Stimulated activated CD4-positive, alpha-beta T cell treated with anti-CD3 and anti-CD28 coated beads, TNF-alpha, amount 100 ng/mL, for 48 hours (primary cell): ENCODE results near the gene SYNRG.
"Not testable (repeated sequence)": the region's sequence is repeated elsewhere in the genome, so short reads cannot be mapped to it uniquely, and the experiment has no call there.

Experiments
- DNase-seq, 3 donors: peaks; one replicate each; pipeline ENCODE4 v3.0.0-alpha.2; 2020; ENCODE audit warnings: low read depth in 3 of 3

SYNRG gene

DNA sequence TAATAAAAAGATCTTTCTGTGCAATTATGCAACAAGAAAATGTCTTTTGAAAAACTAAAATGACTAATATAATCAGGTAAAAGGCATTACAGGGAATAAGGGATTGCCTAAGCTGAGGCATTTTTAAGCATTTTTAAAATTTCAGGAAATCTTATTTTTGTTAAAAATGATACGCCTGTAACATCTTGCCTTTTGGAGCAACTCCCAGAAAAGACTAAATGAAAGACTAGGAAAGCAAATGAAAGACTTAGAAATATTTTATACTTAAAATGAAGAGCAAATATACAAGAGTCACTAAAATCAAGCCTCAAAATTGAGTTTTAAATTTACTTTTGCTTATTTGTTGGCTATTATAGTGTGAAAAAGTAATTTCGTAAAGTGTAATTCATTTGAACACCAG is 63.7 kb downstream of the SYNRG start:
- DNase-seq, result no peak

DNA sequence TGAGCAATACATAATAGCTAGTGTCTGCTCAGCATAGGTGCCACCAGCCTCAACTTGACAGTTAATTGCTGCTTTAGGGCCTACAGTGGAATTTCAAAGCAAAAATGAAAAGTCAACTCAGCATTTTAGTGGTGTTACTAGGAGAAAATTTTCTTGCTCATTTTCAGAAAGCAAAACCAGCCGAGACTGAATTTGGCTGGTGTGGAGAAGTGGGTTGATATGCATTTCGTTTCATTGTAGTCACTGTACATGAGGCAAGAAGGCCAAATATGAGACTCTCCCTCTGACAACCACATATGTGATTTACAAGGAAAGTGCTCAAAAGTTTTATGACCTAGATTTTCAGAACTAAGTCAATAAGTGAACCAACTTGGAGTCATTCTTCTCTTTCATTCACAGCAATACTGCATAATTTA is 65.6 kb downstream of the SYNRG start:
- DNase-seq, result no peak

GRCh38 chr17:37541880-37542660 is 67.1 kb downstream of the SYNRG start:
- no peak for DNase-seq

DNA sequence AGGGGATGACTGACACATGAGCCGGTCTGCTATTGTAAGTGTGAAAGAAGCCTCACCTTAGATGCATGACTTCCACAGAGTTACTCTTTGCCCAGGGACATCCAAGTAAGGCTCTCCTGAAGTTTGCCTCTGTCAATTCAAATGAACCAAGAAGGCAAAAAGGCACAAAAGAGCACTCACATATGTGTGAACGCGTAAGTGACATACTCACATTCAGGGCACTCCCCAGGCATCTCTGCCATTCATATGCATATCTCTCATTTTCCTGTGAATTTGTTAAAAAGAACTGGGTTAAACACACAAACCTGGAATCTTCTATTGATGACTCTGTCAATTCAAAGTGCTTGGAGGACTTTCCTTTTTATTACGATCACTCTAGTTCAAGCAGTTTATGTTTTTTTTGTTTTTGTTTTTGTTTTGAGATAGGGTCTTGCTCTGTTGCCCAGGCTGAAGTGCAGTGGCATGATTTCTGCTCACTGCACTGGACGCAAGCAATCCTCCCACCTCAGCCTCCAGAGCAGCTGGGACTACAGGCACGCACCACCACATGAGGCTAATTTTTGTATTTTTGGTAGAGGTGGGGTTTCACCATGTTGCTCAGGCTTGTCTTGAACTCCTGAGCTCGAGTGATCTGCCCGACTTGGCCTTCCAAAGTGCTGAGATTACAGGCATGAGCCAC is 70.1 kb downstream of the SYNRG start:
- no peak for DNase-seq

DNA sequence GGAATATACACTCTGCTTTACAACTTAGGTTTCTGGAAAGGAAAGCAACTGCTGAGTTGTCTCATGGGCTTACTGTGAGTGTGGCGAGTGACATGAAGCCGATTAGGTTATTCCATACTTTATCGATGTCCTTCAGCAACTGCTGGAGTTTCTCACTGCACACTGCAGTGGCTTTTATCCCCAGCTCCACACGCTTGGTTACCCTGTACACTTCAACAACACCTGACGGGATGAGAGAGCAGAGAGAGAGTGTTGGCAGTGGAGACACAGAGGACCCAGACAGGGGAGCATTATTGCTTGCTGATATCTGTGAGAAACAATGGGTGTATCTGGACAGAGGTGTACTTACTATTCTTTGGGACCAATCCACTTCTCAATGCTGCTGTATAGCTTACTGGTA is 73.3 kb downstream of the SYNRG start:
- DNase-seq, result no peak

GRCh38 chr17:37532756-37533155 is 76.5 kb downstream of the SYNRG start:
- no peak for DNase-seq

DNA sequence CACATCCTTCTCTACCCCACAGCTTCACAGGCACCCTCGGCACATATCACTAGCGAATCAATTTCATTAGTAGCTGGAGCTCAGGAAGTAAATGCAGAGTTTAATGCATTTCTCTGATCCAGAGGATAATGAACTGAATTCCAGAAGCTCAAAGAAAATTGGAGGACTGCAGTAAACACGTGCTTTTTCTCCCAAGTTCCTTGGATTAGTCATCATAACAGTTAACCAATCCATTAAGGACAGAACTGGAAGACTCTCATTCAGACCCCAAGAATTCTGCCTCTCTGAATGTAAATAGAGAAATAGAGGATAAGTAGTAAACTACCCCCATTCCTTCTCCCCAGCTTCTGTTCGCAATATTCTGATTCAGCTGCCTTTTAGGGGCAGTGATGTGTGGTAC is 78.8 kb downstream of the SYNRG start:
- DNase-seq, result no peak

GRCh38 chr17:37527249-37527851 is 81.9 kb downstream of the SYNRG start:
- DNase-seq, result no peak

- no peak for DNase-seq
Observed at GRCh38 chr17:37523715-37524219, 85.5 kb downstream of the SYNRG start.

DNA sequence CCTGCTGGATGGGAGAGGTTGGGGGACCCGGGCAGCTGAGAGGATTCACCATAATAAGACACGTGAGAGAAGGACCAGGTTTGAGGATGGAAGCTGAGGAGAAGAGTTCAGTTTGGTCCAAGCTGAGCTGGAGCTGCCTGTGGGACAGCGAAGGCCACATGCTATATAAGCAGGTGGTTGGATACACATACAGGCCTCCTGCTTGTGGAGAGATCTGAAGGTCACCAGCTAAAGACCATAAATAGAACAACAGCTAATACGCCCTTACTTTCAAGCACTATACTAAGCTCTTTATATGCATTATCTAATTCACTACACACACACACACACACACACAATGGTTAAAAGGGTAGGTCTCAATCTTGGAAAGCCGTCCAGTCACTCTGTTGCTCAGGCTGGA is 87.4 kb downstream of the SYNRG start:
- DNase-seq, result no peak

DNA sequence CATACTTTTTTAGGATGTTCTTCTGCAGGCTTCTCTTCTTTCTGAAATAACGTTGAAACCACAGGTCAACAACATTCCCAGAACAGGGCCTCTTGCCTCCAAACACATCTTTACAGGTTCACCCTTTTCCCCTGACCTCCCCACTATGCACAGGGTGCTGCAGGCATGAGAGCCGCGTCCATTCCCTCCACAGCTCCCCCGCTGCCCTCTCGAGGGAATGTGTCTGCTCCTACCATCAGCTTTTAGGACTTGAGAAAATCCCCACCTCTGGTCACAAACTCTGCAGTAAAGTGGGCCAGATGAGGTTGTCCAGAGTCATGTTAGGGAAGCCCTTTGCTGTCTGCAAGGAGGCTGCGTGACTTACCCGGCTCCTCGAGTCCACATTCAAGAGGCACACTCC is 89.0 kb downstream of the SYNRG start:
- no peak for DNase-seq

DNA sequence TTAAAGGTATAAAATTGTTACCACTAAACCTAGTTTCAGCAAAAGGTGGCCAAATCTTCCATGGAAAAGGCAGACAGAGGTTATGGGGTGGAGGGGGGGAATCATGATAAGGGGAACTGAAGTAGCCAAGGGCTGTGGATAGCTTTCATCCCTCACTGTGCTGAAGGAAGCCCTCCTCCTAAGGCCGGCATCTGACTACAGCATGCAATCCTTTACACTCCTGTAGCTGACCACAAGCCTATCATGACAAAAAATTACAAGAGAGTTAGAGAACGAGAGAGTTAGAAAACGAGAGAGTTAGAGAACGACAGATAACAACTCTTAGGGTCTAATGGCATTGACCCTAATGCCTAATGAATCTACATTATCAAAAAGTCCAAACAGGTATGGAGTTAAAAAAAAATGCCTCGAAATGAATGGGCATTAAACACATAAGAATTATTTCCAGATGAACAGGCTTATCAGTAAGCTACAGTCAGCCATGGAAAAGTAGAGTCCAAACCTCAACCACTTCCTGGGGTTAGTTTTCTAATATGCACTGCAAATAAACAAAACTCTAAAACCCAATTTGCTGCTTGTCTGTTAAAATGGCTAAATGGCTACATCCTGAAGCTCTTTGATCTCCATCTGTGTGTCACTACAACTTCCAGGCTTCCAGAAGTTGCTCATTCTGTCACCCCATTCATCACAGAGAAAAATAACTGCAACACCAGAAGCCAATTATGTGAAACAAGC is 89.8 kb downstream of the SYNRG start:
- DNase-seq, result no peak

DNA sequence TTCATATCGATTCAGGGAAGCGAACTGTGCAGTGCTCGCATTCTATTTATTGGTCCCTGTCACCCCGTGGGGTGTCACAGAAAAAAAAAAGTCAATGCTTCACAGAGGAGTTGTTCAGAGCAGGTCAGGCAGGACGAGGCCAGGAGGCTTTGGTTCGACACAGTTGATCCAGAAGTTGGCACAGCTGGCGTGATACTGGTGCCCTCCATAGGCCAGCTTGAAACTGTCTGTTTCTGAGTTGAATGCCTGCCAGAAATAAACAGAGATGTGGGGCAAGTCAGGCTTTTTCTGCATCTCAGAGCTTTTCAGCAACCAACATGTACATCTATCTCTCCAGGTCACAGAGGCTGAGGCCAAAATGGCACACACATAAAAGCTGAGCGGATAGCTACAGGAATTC is 90.4 kb downstream of the SYNRG start:
- no peak for DNase-seq

DNA sequence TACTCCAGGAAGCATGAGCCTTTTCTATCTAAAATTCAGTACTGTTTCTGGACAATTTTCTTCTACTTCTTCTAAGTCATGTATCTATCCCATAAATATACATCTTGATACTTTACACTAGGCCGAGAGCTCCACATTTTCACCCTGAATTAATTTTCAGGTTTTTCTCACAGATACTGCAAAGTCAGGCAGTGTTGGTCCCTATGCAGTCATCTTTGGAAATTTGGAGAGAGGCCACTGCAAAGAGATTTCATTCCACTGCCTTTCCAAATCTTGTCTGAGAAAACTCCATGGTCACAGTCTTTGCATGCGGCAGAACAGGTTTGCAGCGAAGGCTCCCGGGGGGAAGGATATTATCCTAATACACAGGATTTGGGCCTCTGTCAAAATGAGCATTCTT is 91.3 kb downstream of the SYNRG start:
- no peak for DNase-seq

DNA sequence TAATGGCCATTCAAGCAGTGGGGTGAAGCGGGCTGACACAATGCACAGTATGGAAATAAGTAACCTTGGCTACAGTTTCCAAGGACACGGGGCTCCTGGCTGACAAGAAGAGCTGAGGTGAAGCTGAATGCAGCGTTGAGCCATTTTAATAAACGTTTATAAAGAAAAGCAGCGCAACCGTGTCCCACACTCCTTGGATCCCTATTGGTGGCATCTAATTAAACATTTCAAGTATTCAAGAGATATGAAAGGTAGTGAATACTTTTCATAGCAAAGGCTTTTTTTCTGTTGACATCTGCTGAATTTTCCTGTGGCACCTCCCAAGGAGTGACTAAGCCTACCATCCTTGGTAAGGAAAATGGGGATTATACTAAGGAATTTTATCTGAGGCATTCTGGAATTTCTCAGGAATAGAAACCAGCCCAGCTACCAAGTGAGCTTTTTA is 93.1 kb downstream of the SYNRG start:
- DNase-seq, result no peak

DNA sequence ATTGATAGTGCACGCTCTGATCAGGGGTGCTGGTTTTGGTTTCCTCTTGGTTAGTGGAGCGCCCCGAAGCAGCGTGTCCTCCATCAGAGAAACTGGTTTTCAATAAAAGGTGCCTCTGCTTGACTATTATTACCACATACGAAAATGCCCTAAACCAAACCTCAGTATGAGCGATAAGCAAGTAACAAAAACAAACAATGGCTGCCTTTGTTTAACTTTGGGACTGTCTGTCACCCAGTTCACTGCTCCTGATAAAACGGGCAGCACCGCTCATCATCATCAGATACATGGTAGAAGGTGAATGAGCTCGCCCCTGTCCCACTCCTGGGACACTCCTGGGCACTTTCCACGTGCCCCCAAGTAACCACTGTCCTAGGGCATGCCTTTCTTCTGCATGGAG is 95.5 kb downstream of the SYNRG start:
- DNase-seq, result no peak

GRCh38 chr17:37512442-37513068 is 96.7 kb downstream of the SYNRG start:
- DNase-seq, result no peak

- not testable (repeated sequence) for DNase-seq
Observed at GRCh38 chr17:37511642-37512041, 97.6 kb downstream of the SYNRG start.

- no peak for DNase-seq
Observed at GRCh38 chr17:37510056-37510455, 99.2 kb downstream of the SYNRG start.

DNA sequence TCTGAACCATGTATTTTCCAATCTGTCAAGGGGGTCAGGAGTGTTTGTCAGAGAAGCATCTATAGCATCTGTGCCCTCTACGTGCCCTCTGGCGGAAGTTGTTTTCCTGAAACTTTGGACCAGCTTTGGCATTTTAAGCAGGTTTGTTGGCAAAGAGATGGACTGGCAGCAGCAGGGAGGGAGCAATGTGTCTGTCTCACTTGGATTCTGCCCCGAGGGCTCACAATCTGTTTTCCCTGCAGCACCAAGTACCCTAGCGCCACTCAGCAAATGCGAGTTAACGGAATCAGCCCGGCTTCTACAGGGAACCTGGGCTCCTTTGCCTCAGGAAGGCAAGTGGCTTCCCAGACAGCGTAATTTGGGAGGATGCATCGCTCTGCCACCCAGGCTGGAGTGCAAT is 102.1 kb downstream of the SYNRG start:
- DNase-seq, result no peak

- no peak for DNase-seq
Observed at GRCh38 chr17:37506678-37507077, 102.5 kb downstream of the SYNRG start.

GRCh38 chr17:37505333-37505732 is 103.9 kb downstream of the SYNRG start:
- no peak for DNase-seq
